Measurements from ENCODE around the gene ALPK1.

- TF ChIP-seq POLR2A (IDR thresholded peaks at IDR 0.05), result no peak
- TF ChIP-seq EP300 (IDR thresholded peaks at IDR 0.05), result no peak
- no peak for TF ChIP-seq CTCF (IDR thresholded peaks at IDR 0.05)
Observed at GRCh38 chr4:112378858-112379257, 81.7 kb downstream of the ALPK1 start.

Measured in suprapubic skin (tissue), 3 donors.